ENCODE data around the gene ZNF496.
"Not testable (repeated sequence)": the region's sequence is repeated elsewhere in the genome, so short reads cannot be mapped to it uniquely, and the experiment has no call there.

Gene ZNF496

GRCh38 chr1:247331525-247332214 lies at the start of gene ZNF496:
Gene ZNF496, minus strand, starts transcription at chr1:247331867. Its CDS starts 2,289 bp downstream, at chr1:247329578.
- peak; percentile 39 for DNase-seq

- no peak for DNase-seq
These were observed 46.8 kb upstream of the ZNF496 start for GRCh38 chr1:247378334-247379073.

- not testable (repeated sequence) for DNase-seq
These were observed 46.0 kb upstream of the ZNF496 start for GRCh38 chr1:247377656-247378055.

- DNase-seq, result no peak
These were observed 45.0 kb upstream of the ZNF496 start for GRCh38 chr1:247376659-247377058.

DNA sequence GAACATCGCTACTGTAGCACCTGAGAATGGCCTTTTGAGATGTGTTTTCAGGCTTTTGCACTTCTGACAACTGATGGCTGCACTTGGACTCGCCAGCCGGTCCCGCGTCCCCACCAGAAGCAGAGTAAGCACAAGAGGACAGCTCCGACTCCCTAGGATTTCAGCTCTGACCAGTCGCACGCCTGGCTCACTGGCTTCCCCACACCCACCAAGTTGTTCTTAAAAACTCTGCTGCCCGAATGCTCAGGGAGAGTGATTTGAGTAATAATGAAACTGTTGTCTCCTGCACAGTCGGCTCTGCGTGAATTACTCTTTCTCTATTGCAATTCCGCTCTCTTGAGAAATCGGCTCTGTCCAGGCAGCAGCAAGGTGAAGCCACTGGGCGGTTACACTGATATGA lies 44.1 kb upstream of the ZNF496 start:
- DNase-seq, result no peak

DNA sequence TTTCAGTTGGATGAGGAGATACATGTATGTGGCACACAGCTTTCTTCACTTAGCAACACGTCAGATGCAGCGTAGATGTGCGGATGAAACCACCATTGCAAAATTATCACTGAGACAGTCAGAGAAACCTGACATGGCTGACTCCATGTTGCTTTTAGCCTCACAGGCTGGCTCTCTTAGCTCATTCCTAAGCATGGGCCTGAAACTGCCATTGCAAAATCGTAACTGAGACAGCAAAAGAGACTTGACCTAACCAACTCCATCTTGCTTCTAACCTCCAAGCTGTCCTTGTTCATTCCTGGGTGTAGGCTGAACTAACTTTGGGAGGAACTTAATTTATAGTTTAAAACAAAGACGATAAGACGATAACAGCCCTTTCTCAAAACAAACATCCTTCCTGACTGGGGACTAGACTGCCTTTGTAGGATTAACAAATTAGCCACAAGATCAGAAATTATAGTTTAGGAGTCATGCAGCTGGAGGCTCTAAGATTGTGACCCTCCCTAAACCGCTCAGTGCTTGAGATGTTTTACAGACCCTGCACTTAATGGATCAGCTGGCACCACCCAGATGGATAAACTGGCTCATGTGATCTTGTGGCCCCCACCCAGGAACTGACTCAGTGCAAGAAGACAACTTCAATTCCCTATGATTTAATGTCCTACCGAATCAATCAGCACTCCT lies 43.1 kb upstream of the ZNF496 start:
- DNase-seq, result not testable (repeated sequence)

GRCh38 chr1:247373721-247374141 lies 42.1 kb upstream of the ZNF496 start:
- no peak for DNase-seq

DNA sequence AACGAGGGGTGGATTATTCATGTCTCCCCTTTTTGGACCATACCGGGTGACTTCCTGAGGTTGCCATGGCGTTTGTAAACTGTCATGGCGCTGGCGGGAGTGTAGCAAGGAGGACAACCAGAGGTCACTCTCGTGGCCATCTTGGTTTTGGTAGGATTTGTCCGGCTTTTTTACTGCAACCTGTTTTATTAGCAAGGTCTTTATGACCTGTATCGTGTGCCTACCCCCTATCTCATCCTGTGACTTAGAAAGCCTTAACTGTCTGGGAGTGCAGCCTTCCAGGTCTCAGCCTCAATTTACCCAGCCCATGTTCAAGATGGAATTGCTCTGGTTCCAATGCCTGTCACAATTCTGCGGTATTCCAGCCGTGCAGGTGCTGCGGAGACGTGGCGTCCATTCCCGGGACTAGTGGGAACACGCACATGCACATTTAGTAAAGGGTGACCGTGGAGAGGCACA lies 40.2 kb upstream of the ZNF496 start:
- DNase-seq, result no peak

- no peak for DNase-seq
These were observed 39.4 kb upstream of the ZNF496 start for GRCh38 chr1:247370786-247371732.

- DNase-seq, result no peak
These were observed 37.0 kb upstream of the ZNF496 start for GRCh38 chr1:247368490-247369145.

DNA sequence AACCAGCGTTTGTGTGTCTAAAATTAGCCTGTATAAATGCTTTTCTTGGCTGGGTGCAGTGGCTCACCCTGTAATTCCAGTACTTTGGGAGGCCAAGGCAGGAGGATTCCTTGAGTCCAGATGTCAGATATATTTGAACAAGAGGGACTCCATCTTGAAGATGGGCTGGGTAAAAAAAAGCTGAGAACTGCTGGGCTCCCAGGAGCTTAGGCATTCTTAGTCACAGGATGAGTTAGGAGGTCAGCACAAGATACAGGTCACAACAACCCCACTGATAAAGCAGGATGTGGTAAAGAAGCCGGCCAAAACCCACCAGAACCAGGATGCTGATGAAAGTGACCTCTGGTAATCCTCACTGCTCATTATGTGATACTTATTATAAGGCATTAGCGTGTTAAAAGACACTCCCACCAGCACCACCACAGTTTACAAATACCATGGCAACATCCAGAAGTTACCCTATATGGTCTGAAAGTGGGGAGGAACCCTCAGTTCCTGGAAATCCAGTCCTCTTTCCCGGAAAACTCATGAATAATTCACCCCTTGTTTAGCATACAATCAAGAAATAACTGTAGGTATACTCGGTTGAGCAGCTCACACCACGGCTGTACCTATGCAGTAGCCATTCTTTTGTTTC lies 36.2 kb upstream of the ZNF496 start:
- DNase-seq, result no peak

GRCh38 chr1:247366926-247367645 lies 35.4 kb upstream of the ZNF496 start:
- DNase-seq, result no peak

DNA sequence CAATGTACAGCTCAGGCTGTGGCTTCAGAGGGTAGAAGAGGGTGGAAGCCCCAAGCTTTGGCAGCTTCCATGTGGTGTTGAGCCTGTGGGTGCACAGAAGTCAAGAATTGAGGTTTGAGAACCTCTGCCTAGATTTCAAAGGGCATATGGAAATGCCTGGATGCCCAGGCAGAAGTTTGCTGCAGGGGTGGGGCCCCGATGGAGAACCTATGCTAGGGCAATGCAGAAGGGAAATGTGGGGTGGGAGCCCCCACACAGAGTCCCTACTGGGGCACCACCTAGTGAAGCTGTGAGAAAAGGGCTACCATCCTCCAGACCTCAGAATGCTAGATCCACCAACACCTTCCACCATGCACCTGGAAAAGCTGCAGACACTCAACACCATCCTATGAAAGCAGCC lies 34.7 kb upstream of the ZNF496 start:
- not testable (repeated sequence) for DNase-seq

DNA sequence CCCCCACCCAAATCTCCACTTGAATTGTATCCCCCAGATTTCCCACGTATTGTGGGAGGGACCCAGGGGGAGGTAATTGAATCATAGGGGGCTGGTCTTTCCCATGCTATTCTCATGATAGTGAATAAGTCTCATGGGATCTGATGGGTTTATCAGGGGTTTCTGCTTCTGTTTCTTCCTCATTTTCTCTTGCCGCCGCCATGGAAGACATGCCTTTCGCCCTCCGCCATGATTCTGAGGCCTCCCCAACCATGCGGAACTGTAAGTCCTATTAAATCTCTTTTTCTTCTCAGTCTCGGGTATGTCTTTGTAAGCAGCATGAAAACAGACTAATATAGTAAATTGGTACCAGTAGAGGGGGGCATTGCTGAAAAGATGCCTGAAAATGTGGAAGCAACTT lies 33.4 kb upstream of the ZNF496 start:
- DNase-seq, result no peak

DNA sequence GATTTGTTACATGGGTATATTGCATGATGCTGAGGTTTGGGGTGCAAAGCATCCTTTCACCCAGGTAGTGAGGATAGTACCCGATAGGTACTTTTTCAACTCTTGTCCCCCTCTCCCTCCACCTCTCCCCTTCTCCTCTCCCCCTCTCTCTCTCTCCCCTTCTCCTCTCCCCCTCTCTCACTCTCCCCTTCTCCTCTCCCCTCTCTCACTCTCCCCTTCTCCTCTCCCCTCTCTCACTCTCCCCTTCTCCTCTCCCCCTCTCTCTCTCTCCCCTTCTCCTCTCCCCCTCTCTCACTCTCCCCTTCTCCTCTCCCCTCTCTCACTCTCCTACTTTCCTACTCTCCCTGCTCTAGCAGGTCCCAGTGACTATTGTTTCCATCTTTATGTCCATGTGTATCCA lies 31.3 kb upstream of the ZNF496 start:
- not testable (repeated sequence) for DNase-seq

DNA sequence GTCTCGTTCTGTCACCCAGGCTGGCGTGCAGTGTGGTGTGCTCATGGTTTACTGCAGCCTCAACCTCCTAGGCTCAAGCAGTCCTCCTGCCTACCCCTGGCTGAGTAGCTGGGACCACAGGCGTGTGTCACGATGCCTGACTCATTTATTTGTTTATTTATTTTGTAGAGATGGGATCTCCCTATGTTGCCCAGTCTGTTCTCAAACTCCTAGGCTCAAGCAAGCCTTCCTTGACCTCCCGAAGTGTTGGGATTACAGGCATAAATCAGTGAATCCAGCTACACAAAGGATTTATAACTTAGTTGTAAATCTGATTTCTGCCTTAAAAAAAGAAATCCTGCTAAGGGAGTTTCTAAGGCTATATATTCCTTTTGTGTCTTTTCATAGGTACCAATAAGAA lies 30.5 kb upstream of the ZNF496 start:
- no peak for DNase-seq

DNA sequence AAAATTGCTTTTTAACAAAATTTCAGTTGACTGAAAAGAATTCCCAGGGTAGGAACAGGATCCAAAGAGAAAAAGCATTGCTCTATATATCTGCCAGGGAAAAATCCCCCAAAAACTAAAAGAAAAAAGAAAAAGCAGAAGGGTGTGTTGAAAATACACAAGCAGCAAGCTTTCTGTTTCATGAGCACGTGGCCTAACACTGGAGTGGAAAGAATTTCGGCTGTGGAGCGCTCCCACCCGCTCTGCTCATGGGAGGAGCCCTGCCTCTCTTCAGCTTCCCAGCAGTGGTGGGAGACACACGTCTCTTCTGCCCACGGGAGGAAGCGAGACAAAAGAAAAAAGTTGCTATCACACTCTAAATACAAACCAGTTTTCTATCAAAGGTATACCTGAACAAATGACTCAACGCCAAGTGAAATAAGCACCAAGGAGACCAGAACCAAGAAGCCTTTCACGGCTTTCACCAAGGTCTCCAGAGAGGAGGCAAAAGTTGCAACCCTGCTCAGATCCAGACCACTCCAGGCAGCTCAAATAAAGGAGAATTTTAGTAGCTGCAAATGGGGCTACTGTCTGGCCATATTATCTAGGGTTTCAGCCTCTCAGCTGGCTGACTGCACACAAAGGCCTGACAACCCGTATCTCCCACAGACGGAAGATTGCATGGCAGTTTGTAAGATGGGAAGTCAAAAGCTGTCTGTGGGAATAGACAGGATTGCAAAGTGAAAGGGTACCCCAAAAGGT lies 29.5 kb upstream of the ZNF496 start:
- DNase-seq, result no peak

GRCh38 chr1:247360116-247360898 lies 28.6 kb upstream of the ZNF496 start:
- no peak for DNase-seq

GRCh38 chr1:247359559-247359958 lies 27.9 kb upstream of the ZNF496 start:
- DNase-seq, result no peak

Measured in NCI-H1105 (cell line).